GM21528 (cell line): ENCODE results near the gene CPEB4.

Experiments
- ATAC-seq: cut with Tn5 transposase; IDR thresholded peaks from one replicate; pipeline ENCODE4 v1.9.1; 2021; ENCODE audit warnings: mild to moderate bottlenecking, moderate library complexity; ENCODE audit not compliant: unreplicated experiment, low FRiP score

The CPEB4 gene

DNA sequence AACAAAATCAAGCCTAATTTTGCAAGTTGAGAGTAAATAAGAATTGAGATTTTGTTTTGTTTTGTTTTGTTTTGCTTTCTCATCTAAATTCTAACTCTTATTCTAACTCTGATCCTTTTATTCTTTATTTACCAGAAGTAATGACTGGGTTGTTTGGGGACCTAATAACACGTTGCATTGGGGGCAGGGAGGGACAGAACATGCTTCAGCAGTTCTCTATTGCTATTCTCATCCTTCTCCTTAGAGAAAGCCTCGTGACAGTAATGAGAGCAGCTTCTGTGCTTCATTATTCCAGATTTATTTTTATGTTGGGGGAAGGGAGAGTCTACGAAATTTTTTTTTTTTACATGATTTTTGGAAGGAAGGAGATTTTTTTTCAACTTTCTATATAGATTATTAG lies 21.1 kb downstream of the CPEB4 start:
- ATAC-seq, result no peak

DNA sequence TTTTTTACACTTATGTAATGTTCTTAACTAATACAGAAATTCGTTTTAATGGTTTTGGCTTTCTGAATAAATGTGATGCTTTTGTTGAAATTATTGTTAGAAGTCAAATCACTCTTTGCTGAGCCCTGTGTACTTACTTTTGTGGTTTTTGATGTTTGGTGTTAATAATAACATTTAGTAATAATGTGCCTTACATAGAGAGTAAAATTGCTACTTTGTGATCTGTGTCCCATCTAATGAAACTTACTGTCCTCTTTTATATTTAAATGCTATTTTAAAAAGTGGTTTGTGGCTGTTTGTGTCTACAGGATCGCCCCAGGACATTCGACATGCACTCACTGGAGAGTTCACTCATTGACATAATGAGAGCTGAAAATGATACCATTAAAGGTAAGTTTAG lies 22.1 kb downstream of the CPEB4 start:
- ATAC-seq, result no peak

DNA sequence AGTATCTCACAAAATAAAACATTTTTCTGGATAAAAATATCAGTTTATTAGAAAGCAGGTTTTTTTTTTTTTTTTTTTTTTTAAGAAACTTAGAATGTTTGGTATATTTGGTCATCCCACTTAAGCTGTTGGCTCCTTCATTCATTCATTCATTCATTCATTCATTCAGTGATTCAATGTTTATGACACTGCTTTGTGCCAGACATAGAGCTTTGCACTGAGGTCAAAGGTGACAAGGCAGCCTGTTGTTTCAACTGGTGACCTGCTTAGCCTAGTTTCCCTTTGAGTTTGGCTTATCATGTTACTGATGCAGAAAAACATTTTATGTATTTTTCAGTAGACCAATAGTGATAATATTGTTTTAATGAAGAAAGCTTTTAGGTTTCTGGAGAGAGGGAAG lies 23.5 kb downstream of the CPEB4 start:
- no peak for ATAC-seq

DNA sequence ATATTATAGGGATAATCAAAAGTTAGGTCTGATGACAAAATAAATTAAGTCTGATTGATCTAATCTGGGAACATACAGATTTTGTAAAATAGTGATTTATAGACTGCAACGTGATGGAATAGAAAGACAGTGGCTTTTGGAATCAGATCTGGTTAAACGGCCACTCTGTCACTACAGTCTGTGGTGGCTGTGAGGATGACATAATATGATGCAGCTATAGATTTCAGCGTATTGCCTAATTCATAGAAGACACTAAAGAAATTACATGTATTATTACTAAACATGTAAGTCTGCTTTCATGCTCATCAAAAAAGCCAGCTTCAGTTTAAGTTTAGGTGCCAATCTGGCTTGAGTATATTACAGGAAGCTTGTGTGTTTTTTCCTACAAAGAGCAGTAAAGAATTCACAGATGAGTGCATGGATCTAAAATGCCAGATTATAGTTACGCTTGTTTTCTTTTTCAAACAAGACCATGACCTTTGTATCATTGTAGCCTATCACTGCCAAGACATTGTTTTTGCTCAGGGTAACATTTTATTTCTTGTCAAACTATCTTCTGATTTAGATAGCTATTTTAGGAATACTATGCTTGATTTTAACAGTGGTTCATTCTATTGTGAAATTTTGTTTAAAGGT lies 25.7 kb downstream of the CPEB4 start:
- no peak for ATAC-seq

DNA sequence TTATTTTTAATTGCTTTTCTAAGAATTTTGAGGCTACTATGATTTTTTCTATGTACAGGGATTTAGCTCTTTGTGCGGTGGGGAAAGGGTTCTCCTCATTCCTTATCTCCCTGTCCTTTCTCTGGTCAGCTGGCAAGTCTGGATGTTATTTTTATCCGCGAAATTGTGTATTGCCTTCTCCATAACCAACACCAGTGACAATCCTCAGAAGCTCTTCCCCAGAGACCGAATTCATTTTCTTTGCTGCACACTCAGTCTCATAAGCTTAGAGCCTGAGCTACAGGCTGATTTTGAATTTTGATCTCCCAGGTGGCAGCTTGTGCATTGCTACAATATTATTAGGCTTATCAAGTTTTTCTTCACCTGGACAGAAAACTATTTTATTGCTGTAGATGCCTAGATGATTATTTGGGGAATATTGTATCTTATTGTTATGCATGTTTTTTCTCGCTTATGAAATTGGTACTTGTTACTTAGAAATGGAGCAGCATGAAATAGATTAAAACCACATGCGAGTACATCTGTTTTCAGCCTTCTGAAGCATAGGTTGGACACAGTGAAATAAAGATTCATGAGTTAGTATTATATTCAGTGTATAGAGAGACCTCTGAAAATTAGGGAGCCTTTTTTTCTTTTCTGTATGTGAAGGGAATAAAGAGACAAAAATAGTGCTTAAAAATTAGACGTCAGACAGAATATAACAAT lies 27.3 kb downstream of the CPEB4 start:
- ATAC-seq, result no peak

DNA sequence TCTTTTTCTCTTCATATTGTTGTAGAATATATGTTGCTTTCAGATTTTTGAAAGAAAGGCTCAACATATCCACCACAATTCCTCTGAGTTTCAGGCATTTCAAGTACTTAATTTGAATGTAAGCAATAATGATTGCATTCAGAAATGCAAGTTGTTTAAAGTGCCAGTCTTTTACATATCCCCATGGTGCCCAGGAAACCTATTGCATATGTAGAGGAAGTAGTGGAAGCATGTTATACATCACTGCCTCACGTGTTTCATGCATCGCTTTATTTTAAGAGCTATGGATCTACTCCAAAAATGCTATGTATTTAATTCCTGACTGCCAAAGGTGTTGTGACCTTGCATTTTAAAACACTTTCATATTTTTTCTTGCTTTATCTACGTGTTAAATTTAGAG lies 28.1 kb downstream of the CPEB4 start:
- ATAC-seq, result no peak

DNA sequence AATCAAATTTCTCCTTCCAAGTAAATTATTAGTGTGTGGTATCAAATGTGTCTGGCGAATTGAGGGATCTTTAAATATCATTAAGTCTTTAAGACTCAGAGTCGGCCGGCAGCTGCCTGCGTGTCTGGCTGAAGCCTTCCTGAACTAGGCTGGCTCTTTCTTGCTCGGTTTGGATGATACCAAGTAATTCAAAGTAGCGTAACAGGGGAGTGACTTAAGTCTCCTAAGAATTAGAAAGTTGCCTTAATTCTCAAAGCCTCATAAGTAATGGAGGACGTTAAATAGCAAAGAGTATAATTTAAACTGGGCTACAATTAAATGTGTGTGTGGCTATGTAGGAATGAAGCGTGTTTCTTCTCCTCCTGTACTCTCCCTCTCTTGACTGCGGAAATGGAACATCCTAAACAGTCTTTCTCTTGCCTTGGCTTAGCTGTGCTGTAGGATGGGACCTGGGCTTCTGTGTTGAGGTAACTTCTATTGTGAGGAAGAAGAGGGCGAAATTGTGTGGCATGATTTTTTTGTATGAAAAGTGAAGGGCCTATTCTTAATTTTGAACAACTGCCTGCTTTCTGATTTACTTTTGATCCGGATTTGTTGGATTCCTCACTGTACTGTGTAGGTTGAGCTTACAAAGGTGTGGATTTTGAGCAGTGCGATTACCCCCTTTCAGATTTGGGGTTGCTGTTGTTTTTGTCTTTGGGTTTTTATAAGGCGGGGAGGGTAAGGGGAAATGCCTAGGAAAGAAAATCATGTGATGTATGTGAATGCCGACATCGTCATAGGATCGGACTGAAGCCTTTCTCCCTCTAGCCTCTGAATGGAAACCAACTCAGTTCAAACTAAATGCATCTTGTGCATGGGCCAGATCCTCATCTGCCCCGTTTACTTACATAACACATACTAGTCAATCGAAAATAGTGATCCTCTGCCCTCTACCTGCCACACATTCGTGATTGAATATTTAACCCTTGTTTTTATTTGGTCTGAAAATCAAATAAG lies 29.9 kb downstream of the CPEB4 start:
- peak; percentile 93 for ATAC-seq

DNA sequence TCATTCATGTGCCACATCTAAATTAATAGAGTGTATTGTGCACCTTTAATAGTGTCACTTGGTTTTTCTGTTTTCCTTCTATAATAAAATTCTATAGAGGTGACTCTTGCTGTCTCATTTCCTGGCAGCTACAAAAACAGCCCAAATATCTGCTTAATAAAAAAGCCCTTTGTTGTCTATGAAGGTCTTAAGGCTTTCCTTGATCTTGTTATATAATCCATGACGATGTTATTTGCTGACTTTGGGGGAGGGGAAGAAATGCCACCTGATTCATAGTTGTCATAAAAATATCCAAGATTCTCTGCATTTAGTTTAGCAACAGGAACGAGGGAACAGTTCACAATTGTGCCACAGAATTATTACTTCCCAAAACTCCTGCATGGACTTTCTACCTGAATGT lies 31.3 kb downstream of the CPEB4 start:
- no peak for ATAC-seq

DNA sequence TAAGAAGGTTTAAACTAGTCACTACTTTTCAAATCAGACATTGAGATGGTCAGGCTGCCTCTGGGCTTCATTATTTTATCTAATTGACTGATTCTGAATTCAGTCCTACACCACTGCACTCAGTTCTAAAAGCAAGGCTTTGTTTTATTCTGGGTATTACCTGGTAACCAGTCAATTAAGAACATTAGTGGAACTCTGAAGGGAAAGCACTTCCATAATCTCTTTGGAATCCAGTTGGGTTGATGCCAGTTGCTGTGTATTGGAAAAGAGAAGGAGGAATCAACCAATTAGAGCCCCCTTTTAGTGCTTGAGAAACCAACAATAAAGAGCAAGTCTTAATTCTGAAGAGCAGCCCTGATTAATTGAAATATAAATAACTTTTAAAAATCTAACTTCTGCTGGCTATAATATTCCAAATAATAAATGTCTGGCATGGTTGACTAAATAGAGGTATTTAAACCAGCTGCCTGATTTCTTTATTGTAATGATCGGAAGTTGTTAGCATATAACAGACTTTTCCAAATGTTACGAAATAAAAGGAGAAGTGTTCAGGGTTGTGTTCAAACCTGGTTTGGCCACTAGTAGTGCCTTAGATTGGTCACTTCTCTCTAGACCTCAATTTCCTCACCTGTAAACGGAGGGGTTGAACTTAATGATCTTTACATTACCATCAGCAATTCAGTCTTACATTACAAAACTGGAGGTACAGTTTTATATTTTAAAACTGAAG lies 32.0 kb downstream of the CPEB4 start:
- ATAC-seq, result no peak

DNA sequence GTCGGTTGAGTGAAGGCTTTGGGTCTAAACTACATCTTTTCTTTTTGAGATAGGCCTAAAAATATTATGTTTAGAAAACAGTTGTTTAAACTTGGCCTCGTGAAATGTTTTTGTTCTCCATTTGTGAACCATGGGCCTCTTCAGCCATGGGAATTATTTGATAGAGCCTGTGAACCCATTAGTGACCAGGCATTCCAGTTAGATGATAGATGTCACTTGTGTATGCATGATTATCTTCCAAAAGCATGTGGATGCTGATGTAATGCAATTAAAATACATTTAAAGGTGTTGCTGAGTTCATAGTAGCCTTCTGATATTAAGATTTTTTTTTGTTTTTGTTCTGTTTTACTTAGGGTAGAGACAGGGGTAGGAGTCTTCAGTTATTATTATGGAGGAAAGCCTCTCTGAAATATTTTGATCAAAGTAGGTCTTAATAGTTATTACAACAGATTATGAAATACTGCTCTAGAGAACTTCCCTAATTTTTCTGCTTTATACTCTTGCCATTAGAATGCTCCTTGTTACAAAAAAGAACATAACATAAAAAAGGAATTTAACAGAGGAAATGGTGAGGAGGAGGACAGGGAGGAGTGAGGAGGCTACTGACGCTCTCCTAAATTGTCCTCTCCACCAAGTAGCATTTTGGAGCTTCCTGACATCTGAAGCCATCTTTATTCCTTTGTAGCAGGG lies 32.9 kb downstream of the CPEB4 start:
- ATAC-seq, result no peak

DNA sequence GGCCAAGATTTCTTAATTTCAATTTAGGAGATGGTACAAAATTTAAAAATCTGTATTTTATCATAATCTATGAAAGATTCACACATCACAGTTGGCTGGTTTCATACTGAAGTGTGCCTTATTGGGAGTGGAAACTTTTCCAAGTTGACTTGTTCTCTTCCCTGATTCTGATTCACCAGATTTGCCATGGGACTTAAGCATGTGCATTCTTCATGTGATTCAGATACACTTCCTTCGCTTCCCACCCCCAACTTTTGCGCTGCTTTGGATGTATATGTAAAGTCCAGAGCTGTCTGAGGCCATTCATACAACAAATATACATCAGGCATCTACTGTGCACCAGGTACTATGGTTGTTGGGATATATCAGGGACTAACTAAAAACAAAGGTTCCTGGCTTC lies 34.4 kb downstream of the CPEB4 start:
- ATAC-seq, result no peak

DNA sequence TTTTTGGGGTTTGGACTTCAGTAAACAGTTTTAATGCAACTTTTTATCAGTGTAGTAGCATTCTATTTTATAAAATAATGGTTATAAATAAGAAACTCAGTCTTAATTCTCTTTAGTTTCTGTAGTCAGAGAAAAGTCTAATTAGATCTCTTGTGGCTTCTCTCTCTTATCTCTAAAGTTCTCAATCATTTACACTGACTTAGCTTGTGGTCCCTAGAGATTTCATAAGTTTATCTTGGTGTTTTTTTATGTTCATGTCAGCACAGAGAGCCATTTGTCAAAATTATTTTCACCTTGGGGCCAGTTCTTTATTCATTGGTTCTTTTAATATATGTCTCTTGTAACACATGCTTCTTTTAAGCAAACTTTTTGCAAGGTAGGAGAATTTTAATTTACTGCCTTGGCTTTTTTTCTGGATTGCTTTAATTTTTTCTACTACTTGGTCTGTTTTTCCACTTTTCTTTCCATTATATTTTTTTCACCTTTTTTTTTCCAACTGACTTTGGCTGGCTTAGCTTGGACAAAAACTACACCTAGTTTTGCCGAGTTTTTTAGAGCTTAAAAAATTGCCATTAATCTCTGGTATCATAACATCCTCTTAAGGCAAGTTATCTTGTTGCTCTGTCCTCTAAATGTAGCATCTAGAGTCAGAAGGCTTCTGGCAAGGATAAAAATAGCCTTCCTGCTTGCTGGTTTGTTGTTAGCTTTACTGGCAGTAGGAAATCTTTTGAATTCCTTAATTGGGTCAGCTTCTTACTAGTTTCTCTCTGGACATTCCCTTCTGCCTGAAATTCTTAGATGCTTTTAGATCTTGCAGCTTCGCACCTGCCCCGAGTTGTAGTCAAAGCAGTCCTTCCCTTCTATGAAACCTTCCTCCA lies 35.3 kb downstream of the CPEB4 start:
- no peak for ATAC-seq

DNA sequence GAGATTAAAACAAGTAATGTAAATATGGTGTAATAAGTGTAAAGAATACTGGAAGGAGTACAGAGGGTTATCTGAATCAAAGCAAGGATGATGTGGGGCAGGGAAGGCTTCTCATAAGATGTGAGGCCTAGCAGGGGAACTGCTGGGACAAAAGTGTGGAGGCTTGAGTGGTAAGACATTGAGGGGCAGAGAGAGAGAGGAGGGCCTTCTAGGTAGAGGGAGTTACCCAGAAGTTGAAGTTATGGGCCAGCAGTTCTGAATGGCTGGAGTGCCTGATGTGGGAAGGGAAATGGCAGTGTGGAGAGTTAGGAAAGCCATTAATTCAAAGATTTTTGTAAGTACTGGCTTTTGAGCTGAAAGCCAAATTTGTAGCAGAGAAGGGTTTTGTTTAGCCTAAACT lies 36.8 kb downstream of the CPEB4 start:
- ATAC-seq, result no peak

DNA sequence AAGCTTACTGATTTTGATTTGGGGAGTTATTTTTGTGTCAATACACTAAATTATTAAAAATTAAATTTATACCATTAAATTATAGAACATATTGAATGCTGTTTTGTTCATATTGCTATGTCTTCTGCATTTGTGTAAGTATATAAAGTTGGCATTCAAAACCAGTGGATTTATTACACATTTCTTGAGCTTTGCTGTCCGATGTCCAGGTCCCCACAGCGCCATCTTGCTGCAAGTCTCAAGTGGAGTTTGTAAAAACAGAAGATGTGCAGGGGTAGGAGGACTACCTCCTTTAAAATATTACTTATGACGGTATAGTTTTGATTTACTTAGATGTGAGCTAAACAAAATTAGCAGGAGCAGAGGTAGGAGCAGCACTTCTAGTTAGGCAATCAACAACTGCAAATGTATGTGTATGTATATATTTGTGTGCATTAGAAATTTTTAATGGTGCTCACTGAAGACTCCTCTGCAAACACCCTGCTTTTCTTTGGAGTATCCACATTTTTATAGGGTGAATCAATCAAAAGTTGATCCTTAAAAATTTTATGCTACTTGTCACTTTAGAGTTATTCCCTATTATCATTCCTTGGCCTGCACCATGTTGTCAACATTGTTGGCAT lies 37.4 kb downstream of the CPEB4 start:
- no peak for ATAC-seq

DNA sequence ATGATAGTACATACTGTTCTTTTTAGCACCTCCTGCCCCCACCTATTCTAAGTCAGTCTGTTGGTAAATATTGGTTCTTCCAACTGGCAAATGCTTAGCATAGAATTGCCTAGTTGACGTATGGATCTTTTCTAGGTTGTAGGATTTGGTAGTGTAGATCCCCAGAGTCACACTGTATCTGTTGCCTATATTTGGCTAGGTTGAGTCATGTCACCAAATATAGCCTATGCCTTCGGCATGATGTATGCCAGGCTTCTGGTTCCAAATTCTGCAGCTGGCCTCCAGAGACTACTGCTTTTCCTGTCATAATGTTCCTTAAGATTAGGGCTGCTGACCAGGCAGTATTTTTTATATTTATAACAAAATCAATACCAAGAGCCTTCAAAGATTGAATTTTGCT lies 38.2 kb downstream of the CPEB4 start:
- no peak for ATAC-seq

DNA sequence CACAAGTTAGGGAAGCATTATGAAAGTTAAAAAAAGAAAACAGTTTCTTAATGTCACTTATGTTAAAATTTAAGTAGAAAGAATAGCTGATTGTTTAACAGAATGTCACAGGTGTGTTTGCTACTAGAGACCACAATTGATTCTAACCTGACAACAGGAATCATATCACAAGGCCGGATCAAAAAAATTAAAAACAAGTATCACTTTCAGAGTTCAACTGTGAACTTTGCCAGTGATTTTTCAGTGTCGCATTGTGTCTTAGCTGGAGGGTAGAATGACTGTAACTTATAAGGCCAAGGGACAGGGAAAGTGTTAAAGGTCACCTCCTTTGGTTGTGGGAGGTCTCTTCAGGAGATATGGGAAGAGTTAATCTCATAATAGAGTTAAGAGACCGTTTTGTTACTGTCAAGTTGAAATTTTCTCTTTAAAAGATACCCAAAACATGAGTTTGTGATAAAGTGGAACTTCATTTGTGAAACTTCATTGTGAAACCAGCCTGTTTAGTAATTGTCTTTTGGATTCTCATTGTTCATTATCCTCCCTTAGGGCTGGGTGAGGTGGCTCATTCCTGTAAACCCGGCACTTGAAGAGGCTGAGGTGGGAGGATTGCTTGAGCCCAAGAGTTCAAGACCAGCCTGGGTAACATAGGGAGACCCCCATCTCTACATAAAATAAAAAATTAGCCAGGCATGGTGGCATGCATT lies 40.9 kb downstream of the CPEB4 start:
- ATAC-seq, result no peak

DNA sequence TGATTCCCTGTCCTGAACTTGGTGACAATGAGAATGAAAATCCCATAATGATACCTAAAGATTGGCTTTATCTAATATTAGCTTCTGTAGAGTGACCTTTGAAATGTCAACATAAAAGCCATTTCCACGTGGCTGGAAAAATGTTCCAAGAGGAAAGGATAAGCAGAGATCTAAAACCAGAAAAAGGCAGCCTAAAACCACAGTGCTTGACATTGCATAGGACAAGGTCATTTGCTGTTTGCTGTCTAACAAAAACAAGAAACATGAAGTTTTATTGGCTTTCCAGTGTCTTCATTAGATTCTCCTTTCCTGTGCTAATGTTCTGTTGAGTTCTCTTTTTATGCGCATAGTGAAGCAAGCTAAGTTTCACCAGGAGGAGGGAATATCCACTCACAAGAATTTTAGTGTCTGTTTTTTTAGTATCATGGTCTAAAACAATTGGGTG lies 44.6 kb downstream of the CPEB4 start:
- no peak for ATAC-seq

DNA sequence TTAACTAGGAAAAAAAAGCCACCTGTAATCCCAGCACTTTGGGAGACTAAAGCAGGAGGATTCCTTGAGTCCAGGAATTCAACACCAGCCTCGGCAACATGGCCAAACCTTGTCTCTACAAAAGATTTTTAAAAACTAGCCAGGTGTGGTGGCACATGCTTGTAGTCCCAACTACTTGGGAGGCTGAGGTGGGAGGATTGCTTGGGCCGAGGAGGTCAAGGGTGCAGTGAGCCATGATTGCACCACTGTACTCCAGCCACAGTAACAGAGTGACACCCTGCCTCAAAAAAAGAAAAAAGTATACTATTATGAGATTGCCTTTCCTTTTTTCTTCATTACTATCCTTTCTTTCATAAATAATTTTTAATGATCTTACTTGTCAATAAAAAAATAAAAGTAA lies 45.8 kb downstream of the CPEB4 start:
- ATAC-seq, result no peak
